Measurements from ENCODE around the gene PAX2.

- TF ChIP-seq CTCF (conservative IDR thresholded peaks at IDR 0.05) (no peak), ZFX (IDR thresholded peaks at IDR 0.05) (no peak)
Measured at GRCh38 chr10:100877461-100877850, 132.1 kb downstream of the PAX2 start.
